Prostate gland (tissue), 2 donors: Measurements from ENCODE around the gene MLLT10. TPM values are rescaled to one million over a fixed set of nuclear protein-coding genes. Genes with fewer than 3 reads are reported as not detected.
"Not testable (repeated sequence)": the region's sequence is repeated elsewhere in the genome, so short reads cannot be mapped to it uniquely, and the experiment has no call there.

Experiments used
- DNase-seq: peaks from one replicate; pipeline ENCODE4 v3.0.0-alpha.2; 2019; ENCODE audit warnings: low spot score
- H3K27ac ChIP-seq, 2 donors: fragments of 200-600 bp; sonication (generic); 2 replicates each; pipeline ENCODE4 v1.5.1; 2017 to 2019
- H3K27me3 ChIP-seq: fragments of 200-600 bp; sonication (generic); replicated peaks from 2 replicates; pipeline ENCODE4 v1.5.1; 2019; ENCODE audit not compliant: insufficient read depth
- H3K36me3 ChIP-seq, 2 donors: fragments of 200-600 bp; sonication (generic); 1 replicate in 1 of 2; 2 replicates in 1 of 2; pipeline versions ENCODE4 v1.5.1 to v1.8.1; 2017 to 2019
- H3K4me1 ChIP-seq: fragments of 200-600 bp; sonication (generic); replicated peaks from 2 replicates; pipeline ENCODE4 v1.5.1; 2019
- H3K4me3 ChIP-seq, 2 donors: fragments of 200-600 bp; sonication (generic); 2 replicates each; pipeline ENCODE4 v1.5.1; 2017 to 2019
- H3K9me3 ChIP-seq: fragments of 200-600 bp; sonication (generic); 2 replicates; pipeline ENCODE4 v1.5.1; 2017
- CTCF ChIP-seq, 4 experiments: fragments of 200-600 bp in 2 of 4; fragments of 450-650 bp in 2 of 4; sonication (generic) in 2 of 4; IDR thresholded peaks; 1 replicate in 3 of 4; 2 replicates in 1 of 4; pipeline ENCODE4 v1.5.1; 2016 to 2019; ENCODE audit warnings: antibody characterized with exemption in 4 of 4, mild to moderate bottlenecking in 2 of 4, moderate library complexity in 2 of 4
- POLR2A ChIP-seq: fragments of 450-650 bp; IDR thresholded peaks from one replicate; pipeline ENCODE4 v1.6.1; 2016; ENCODE audit warnings: antibody characterized with exemption, mild to moderate bottlenecking
- POLR2AphosphoS5 ChIP-seq: sonication (generic); formaldehyde crosslinking; IDR thresholded peaks from one replicate; pipeline ENCODE4 v1.6.1; 2017; ENCODE audit warnings: antibody characterized with exemption
- WGBS: methylation state at CpG from one replicate; pipeline ENCODE4 v1.1.5; 2018; 5-methylcytosine and 5-hydroxymethylcytosine counted together
- intact Hi-C: fragments of 100-400 bp; cut with DNase I; formaldehyde crosslinking; loops from one replicate; pipeline ENCODE4 v1.14.2; 2022
- total RNA-seq, 2 donors: library from RNA; depleted of rRNA; stranded (reverse); fragments of >200 nt; gene quantifications; one replicate each; pipeline ENCODE4 v1.1.0, GENCODE V29; 2016

The MLLT10 gene
- total RNA-seq, 2 donors from 2014 or later, result 31.2 to 68.3 TPM

DNA sequence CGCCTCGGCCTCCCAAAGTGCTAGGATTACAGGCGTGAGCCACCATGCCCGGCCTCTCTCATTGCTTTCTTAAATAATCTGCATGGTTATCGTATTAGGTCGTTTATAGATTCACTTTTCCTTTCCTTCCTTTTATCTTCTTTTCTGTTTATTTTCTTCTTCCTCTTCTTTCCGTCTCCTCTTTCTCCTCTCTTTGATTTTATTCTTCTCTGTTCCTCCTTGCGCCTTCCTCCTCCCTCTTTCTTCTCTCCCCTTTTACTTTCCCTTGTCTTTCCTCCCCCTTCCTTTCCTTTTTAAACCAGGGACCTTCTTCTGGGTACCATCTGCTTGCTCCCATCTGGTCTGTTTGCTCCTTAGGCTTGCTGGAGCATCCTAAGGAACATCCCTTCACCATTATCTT is 18.6 kb downstream of the MLLT10 start:
- Histone ChIP-seq H3K27me3 (no peaks in the 10 kb centered on the region), H3K27ac (no peak overlapping the region), H3K36me3 (no peaks in the 10 kb centered on the region), H3K4me1 (no peaks in the 10 kb centered on the region), H3K4me3 (no peak overlapping the region), H3K9me3 (no peaks in the 10 kb centered on the region)
- no peak for DNase-seq
- intact Hi-C loops, result no loop called here
- WGBS, result 93% methylated on average over 8 of the region's 8 CpGs
- TF ChIP-seq CTCF (IDR thresholded peaks at IDR 0.05), result no peak
- no peak for TF ChIP-seq POLR2AphosphoS5
- TF ChIP-seq POLR2A, result no peak

DNA sequence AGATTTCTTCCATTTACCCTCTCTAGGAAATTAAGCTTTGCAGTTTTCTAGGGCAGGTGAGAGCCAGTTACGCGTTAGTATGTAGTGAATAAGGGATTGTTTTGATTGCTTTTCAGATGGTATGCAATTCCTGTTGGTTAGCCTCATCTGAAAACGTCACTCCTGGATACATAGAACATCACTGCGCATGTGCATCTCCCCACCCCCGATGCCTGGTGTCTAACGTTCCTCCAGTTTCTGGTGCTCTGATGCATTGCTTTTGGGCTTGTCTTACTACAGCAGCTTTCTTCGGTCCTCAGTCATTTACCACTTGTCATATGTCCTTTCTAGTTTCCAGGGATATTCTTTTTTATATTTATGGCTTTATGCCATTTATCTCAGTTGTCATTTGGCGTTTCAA is 22.5 kb downstream of the MLLT10 start:
- H3K27me3 ChIP-seq, result no peaks in the 10 kb centered on the region
- DNase-seq, result no peak
- intact Hi-C loops, result no loop called here

DNA sequence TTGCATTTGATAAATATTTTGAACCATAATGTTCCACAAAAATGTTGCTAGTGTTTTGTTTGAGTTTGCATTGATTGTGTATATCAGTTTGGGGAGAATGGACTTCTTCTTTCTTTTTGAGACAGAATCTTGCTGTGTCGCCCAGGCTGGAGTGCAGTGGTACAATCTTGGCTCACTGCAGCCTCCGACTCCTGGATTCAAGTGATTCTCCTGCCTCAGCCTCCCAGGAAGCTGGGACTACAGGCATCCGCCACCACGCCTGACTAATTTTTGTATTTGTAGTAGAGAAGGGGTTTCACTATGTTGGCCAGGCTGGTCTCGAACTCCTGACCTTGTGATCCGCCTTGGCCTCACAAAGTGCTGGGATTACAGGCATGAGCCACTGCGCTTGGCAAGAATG is 25.0 kb downstream of the MLLT10 start:
- H3K27me3 ChIP-seq, DNase-seq, intact Hi-C loops, H3K4me1 ChIP-seq, H3K9me3 ChIP-seq, H3K36me3 ChIP-seq, H3K27ac ChIP-seq, H3K4me3 ChIP-seq: not testable (repeated sequence)
- WGBS, result 97% methylated on average over 7 of the region's 7 CpGs

More for the DNA sequence above, 22.5 kb downstream of the MLLT10 start:
- 82% methylated on average over 8 of the region's 8 CpGs for WGBS
- Histone ChIP-seq H3K9me3 (no peaks in the 10 kb centered on the region), H3K4me1 (no peaks in the 10 kb centered on the region), H3K4me3 (no peak overlapping the region), H3K27ac (no peak overlapping the region), H3K36me3 (no peaks in the 10 kb centered on the region)
- TF ChIP-seq POLR2AphosphoS5, result no peak
- no peak for TF ChIP-seq POLR2A

- Histone ChIP-seq H3K4me3 (no peak overlapping the region), H3K36me3 (no peaks in the 10 kb centered on the region), H3K4me1 (no peaks in the 10 kb centered on the region), H3K9me3 (no peaks in the 10 kb centered on the region), H3K27ac (no peak overlapping the region), H3K27me3 (no peaks in the 10 kb centered on the region)
- TF ChIP-seq POLR2A, result no peak
- no peak for TF ChIP-seq POLR2AphosphoS5
- intact Hi-C loops, result no loop called here
- WGBS, result 74% methylated on average over 3 of the region's 3 CpGs
- DNase-seq, result no peak
Observed at GRCh38 chr10:21570761-21571521, 36.9 kb downstream of the MLLT10 start.

DNA sequence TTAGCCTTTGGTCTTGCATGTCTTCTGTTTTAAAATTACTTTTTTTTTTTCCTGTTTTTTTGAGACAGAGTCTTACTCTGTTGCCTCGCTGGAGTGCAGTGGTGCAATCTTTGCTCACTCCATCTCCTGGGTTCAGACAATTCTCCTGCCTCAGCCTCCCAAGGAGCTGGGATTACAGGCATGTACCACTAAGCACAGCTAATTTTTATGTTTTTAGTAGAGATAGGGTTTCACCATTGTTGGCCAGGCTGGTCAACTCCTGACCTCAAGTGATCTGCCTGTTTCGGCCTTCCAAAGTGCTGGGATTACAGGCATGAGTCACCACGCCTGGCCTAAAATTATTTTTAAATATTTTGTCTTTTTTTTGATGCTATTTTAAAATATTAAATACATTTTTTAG is 38.5 kb downstream of the MLLT10 start:
- no peak overlapping the region for H3K4me3 ChIP-seq
- no peaks in the 10 kb centered on the region for H3K36me3 ChIP-seq
- no peaks in the 10 kb centered on the region for H3K9me3 ChIP-seq
- DNase-seq, result no peak
- TF ChIP-seq POLR2AphosphoS5 (no peak), POLR2A (no peak), CTCF (IDR thresholded peaks at IDR 0.05) (no peak)
- H3K27me3 ChIP-seq, result no peaks in the 10 kb centered on the region
- intact Hi-C loops, result no loop called here
- no peak overlapping the region for H3K27ac ChIP-seq
- no peaks in the 10 kb centered on the region for H3K4me1 ChIP-seq
- 67% methylated on average over 3 of the region's 3 CpGs for WGBS

DNA sequence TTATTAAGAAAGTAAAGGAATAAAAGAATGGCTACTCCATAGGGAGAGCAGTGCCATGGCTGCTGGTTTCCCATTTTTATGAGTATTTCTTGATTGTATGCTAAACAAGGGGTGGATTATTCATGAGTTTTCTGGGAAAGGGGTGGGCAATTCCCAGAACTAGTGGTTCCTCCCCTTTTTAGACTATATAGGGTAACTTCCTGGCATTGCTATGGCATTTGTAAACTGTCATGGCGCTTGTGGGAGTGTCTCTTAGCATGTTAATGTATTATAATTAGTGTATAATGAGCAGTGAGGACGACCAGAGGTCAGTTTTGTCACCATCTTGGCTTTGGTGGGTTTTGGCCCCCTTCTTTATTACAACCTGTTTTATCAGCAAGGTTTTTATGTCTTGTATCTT is 40.5 kb downstream of the MLLT10 start:
- H3K9me3 ChIP-seq, H3K4me1 ChIP-seq, H3K4me3 ChIP-seq, H3K27ac ChIP-seq, intact Hi-C loops, H3K36me3 ChIP-seq, H3K27me3 ChIP-seq, DNase-seq: not testable (repeated sequence)
- WGBS, result 95% methylated on average over 2 of the region's 2 CpGs

DNA sequence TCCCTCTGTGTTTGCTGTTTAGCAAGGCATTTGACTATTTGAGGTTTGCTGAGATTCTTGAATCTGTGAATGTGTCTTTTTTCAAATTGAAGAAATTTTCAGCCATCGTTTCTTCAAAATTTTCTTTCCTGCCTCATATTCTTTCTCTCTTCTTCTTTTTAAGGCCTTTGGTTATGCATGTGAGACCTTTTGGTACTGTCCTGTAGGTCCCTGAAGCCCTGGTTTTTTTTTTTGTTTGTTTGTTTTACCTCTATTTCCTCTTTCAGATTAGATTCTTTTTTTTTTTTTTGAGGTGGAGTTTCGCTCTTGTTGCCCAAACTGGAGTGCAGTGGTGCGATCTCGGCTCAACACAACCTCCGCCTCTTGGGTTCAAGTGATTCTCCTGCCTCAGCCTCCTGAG is 45.3 kb downstream of the MLLT10 start:
- H3K27me3 ChIP-seq, result no peaks in the 10 kb centered on the region
- H3K36me3 ChIP-seq, result no peaks in the 10 kb centered on the region
- intact Hi-C loops, result no loop called here
- 93% methylated on average over 5 of the region's 5 CpGs for WGBS
- H3K9me3 ChIP-seq, result no peaks in the 10 kb centered on the region
- H3K27ac ChIP-seq, result no peak overlapping the region
- no peak for DNase-seq
- TF ChIP-seq POLR2A, result no peak
- TF ChIP-seq POLR2AphosphoS5, result no peak
- TF ChIP-seq CTCF (IDR thresholded peaks at IDR 0.05), result no peak
- no peaks in the 10 kb centered on the region for H3K4me1 ChIP-seq
- no peak overlapping the region for H3K4me3 ChIP-seq

DNA sequence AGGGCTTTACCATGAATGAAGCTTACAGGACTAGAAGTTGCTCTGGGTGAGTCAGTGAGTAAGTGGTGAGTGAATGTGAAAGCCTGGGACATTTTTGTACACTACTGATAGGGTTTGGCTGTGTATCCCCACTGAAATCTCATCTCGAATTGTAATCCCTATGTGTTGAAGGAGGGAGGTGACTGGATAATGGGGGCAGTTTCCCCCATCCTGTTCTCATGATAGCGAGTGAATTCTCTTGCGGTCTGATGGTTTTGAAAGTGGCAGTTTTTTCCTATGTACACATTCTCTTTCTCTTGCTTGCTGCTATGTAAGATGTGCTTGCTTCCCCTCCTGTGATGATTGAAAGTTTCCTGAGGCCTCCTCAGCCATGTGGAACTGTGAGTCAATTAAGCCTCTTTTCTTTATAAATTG is 47.4 kb downstream of the MLLT10 start:
- H3K4me1 ChIP-seq, H3K4me3 ChIP-seq, DNase-seq, H3K36me3 ChIP-seq, H3K27me3 ChIP-seq, H3K27ac ChIP-seq, intact Hi-C loops, H3K9me3 ChIP-seq: not testable (repeated sequence)
- WGBS, result 91% methylated on average over 3 of the region's 3 CpGs
